ENCODE measurements around the gene GPANK1.
A peak's percentile ranks its signal among the peaks of the same experiment; 100 is the strongest.

Gene GPANK1

DNA sequence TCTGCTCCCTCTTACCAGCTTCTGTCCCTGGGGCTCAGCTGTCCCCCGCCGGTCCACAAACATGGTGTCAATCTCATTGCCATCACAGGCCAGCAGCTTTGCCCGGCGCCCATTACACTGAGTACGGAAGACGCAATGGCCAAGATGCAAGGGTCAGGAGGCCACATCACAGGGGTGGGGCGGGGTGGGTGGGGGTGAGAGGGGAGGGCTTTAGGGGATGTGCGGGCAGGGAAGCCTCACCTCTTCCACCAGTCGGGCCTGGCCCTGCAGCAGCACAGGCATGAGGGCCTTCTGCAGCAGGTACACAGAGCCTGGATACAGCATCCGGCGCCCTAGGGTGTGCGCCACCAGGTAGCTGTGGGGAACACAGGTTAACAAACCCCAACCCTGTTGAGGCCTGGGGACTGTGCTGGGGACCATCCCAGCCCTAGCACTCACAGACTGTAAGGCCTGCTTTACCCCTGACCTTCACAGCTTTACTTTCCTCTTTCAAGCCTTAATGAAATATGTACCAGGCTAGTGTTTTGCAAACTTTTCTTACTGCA, 26.8 kb upstream of the GPANK1 start:
- Histone ChIP-seq H3K9me3 (no peaks in the 10 kb centered on the region), H3K27ac (no peak overlapping the region), H3K27me3 (no peaks in the 10 kb centered on the region), H3K4me2 (no peak overlapping the region), H3K9ac (no peak overlapping the region), H3K4me1 (0 out of 2 replicates have a peak, but pooled peaks cover 3% of the 10 kb centered on the region), H3K36me3 (peaks cover 99% of the 10 kb centered on the region), H3K4me3 (no peak overlapping the region), H4K20me1 (no peaks in the 10 kb centered on the region)
- no peak for TF ChIP-seq Cebpa-rat (IDR thresholded peaks at IDR 0.05)

DNA sequence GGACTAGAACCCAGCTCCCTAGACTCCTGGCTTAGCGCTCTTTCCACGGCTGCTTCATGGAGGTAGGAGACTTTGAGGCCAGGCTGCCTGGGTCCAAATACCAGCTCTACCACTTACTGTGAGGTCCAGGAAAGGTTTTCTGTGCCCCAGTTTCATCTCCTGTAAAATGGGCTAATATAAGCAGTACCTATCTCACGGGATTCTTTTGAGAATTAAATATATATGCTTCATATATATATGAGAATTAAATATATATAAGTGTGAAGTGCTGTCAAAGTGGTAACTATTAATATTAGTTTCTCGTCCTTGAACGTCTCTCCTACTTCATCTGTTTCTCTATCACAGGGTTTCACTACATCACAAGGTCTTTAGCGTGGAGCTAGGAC, 26.3 kb upstream of the GPANK1 start:
- Histone ChIP-seq H3K4me2 (no peak overlapping the region), H3K27me3 (no peaks in the 10 kb centered on the region), H3K4me1 (0 out of 2 replicates have a peak, but pooled peaks cover 3% of the 10 kb centered on the region), H3K27ac (no peak overlapping the region), H3K9ac (no peak overlapping the region), H4K20me1 (no peaks in the 10 kb centered on the region), H3K9me3 (no peaks in the 10 kb centered on the region), H3K36me3 (peaks cover 99% of the 10 kb centered on the region), H3K4me3 (no peak overlapping the region)
- TF ChIP-seq Cebpa-rat (IDR thresholded peaks at IDR 0.05): no peak

DNA sequence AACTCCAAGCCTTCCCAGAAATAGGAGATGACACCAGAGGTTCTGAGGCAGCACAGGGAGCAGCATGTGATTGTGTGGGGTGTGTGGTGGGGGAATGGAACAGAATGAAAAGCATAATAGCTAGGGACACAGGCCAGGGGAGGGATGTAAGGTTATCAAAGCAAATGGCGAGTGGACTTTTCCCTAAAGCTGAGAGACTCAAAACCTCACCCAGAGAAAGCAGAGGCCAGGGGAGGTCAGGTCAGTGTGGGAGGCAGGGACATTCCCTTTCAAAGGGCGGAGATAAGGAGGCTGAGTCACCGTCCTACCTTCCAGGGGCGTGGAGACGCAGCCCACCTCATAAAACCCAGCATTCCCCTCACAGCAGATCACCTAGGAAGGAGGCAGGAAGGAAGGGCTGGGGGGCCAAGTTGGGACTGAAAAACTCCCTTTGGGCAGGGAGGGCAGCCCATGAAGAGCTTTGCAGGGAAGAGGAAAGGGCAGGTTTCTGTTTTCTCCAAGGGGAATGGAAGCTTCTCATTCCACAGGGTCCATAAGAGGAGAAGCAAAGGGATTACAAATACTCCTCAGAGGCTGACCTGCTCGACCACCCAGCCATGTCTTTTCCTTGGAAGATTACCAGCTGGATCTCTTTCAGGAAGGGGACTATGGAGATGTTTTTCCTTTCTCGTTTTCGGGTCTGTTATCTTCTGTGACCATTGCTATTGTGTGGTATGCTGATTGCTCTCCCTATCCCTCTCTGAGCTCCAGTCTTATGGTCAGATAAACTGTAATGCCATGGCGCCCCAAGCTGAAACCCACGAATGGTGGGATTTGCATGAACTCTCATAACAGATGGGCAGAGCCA, 25.7 kb upstream of the GPANK1 start:
- TF ChIP-seq Cebpa-rat (IDR thresholded peaks at IDR 0.05): no peak
- H3K4me2 ChIP-seq: no peak overlapping the region
- H4K20me1 ChIP-seq: no peaks in the 10 kb centered on the region
- no peak overlapping the region for H3K4me3 ChIP-seq
- H3K9ac ChIP-seq: no peak overlapping the region
- H3K9me3 ChIP-seq: no peaks in the 10 kb centered on the region
- H3K36me3 ChIP-seq: peaks cover 99% of the 10 kb centered on the region
- H3K27me3 ChIP-seq: no peaks in the 10 kb centered on the region
- 0 out of 2 replicates have a peak, but pooled peaks cover 3% of the 10 kb centered on the region for H3K4me1 ChIP-seq
- no peak overlapping the region for H3K27ac ChIP-seq

DNA sequence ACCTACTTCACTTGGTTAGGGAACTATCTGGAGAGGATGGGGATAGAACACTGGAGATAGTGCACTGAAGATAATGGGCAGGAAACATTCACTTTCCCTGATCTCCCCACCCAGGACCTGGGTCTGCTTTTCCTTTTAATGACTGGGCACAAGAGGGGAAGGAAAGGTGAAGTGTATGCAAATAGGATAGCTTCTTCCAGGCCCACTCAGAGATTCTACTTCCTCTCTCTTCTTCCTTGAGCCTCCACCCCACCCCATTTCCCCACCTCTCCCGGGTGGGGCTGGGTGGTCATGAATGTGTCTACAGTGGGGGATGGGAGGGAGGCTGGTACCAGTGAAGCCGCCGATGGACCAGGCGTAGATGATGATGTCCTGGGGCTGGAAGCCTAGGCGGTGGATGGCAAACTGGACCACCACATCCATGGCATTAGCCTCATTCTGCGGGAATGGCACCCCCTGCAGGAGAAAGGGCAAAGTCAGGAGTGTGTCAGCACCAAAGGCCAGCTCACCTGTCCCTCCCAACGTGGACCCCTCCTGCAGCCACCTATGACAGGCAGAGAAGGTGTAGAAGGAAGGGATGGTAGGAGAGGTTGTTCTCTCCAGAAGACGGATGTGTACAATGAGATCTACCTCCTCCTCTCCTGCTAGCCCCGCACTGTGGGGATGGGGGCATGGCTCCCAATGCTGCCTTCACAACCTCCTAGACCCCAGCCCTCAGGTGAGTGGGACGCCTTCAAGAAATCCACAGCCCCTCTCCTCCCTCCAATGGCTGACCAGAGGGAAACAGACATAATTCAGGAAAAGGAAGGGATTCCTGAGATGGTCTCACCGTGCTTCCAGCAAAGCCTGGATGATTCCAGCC, 24.7 kb upstream of the GPANK1 start:
- Histone ChIP-seq H3K4me3 (no peak overlapping the region), H3K36me3 (peaks cover 97% of the 10 kb centered on the region), H4K20me1 (no peaks in the 10 kb centered on the region), H3K27me3 (no peaks in the 10 kb centered on the region), H3K9me3 (no peaks in the 10 kb centered on the region), H3K9ac (no peak overlapping the region), H3K27ac (no peak overlapping the region), H3K4me2 (no peak overlapping the region), H3K4me1 (0 out of 2 replicates have a peak, but pooled peaks cover 3% of the 10 kb centered on the region)
- no peak for TF ChIP-seq Cebpa-rat (IDR thresholded peaks at IDR 0.05)

DNA sequence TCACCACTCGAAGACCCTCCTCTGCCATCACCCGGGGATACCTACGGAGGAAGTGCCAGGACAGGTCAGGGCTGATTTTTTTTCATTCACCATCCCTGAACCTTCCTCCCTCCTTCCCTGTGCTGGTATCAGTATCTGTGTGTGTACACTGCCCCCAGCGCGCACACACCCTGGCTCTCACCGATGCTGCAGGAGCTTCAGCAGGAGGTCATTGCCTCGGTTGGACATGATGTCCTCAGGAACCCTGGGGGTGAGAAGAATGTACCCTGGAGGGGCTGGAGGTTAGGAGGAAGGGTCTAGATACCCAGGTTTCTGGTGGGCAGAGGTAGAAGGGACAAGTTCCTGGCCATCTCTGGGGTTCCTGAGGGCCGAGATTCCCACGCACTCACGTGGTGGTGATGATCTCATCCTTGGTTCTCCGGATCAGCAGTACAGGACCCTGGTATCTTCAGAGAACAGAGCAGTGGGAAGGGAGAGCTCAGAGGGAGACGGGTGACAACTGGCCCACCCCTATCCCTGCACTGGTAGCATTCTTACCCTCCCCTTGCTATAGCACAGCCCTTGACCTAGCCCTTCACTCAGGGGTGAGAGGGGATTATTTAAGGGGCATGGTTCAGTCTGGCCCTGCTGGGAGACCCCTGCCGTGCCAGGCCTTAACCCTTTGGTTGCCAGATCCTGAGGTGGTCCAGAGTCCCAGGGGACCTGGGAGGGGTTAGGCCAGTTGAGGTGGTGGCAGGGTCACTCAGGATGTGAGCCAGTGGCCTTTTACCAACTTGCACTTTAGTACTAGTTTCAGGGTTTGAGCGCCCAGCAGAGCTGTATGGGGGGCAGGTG, 23.3 kb upstream of the GPANK1 start:
- Histone ChIP-seq H3K9ac (no peak overlapping the region), H3K27me3 (no peaks in the 10 kb centered on the region), H3K4me1 (0 out of 2 replicates have a peak, but pooled peaks cover 3% of the 10 kb centered on the region), H4K20me1 (no peaks in the 10 kb centered on the region), H3K4me2 (no peak overlapping the region), H3K4me3 (no peak overlapping the region), H3K9me3 (no peaks in the 10 kb centered on the region), H3K27ac (no peak overlapping the region), H3K36me3 (peaks cover 97% of the 10 kb centered on the region)
- no peak for TF ChIP-seq Cebpa-rat (IDR thresholded peaks at IDR 0.05)

DNA sequence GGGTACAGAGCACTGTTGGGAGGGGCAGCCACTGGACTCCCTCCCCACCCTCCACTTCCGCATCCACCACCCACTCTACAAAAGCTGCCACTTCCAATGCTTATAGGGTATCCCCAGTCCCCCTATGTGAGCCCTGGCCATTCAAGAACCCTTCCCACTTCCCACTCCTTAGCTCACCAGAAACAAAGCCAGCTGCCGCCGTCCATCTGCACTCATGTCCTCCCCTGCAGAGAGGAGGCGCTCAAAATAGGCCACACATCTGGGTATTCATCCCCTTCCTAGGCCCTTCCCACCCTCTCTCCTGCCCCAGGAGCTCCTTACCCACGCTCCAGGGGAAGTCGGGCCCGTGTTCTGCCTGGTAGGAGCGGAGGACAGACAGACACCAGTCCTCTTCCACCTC, 22.5 kb upstream of the GPANK1 start:
- peaks cover 91% of the 10 kb centered on the region for H3K36me3 ChIP-seq
- TF ChIP-seq Cebpa-rat (IDR thresholded peaks at IDR 0.05): no peak

DNA sequence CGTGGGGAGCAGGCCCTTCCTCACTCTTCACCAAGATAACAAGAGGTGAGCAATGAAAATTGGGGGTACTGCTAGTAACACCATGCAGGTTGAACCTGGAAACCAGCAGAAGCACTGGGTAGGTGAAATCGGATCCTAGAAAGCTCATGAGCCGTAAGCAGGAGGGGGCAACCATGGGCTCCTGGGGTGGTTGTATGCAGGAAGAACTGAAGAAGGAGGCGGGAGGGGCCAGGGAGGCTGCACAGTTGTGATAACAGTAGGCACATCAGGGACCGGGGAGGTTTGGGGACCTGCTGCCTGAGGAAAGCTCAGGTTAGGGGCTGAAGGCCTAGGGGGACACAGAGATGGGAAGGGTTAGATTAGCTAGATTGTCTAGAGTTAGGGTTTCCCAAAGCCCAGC, 21.7 kb upstream of the GPANK1 start:
- peaks cover 6% of the 10 kb centered on the region; the same call in 1 of the 2 replicates for H4K20me1 ChIP-seq
- no peak overlapping the region for H3K27ac ChIP-seq

More for the DNA sequence above, 22.5 kb upstream of the GPANK1 start:
- H3K27me3 ChIP-seq: no peaks in the 10 kb centered on the region
- peaks cover 8% of the 10 kb centered on the region for H3K4me1 ChIP-seq
- no peaks in the 10 kb centered on the region for H3K9me3 ChIP-seq
- no peak overlapping the region for H3K27ac ChIP-seq
- H4K20me1 ChIP-seq: no peaks in the 10 kb centered on the region
- no peak overlapping the region for H3K4me3 ChIP-seq
- H3K4me2 ChIP-seq: no peak overlapping the region
- no peak overlapping the region for H3K9ac ChIP-seq

DNA sequence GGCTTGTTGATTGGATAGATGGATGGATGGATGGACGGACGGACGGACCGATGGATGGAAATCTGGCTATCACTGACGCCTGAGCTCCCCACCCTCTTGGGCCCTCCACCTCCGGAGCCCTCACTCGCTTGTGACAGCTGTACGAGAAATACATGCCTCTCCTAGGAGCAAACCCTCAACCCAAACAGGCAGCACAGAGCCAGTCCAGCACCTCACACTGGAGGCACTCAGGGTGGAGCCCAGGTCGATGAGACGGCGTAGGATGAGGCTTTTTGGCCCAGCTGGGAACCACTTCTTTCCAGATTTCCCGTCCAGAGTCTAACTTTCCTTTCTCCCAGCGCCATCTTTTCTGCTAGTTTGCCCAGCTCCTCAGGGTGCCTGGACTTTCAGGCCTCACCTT, 18.8 kb upstream of the GPANK1 start:
- Histone ChIP-seq H3K4me2 (no peak overlapping the region), H4K20me1 (peaks cover 26% of the 10 kb centered on the region), H3K36me3 (peaks cover 54% of the 10 kb centered on the region), H3K27ac (no peak overlapping the region), H3K4me1 (peaks cover 43% of the 10 kb centered on the region), H3K27me3 (no peaks in the 10 kb centered on the region), H3K9ac (no peak overlapping the region), H3K4me3 (no peak overlapping the region), H3K9me3 (no peaks in the 10 kb centered on the region)
- no peak for TF ChIP-seq Cebpa-rat (IDR thresholded peaks at IDR 0.05)

More for the DNA sequence above, 21.7 kb upstream of the GPANK1 start:
- no peak for TF ChIP-seq Cebpa-rat (IDR thresholded peaks at IDR 0.05)
- Histone ChIP-seq H3K4me2 (no peak overlapping the region), H3K4me3 (no peak overlapping the region), H3K9ac (no peak overlapping the region), H3K36me3 (peaks cover 83% of the 10 kb centered on the region), H3K9me3 (no peaks in the 10 kb centered on the region), H3K27me3 (no peaks in the 10 kb centered on the region), H3K4me1 (peaks cover 17% of the 10 kb centered on the region)

DNA sequence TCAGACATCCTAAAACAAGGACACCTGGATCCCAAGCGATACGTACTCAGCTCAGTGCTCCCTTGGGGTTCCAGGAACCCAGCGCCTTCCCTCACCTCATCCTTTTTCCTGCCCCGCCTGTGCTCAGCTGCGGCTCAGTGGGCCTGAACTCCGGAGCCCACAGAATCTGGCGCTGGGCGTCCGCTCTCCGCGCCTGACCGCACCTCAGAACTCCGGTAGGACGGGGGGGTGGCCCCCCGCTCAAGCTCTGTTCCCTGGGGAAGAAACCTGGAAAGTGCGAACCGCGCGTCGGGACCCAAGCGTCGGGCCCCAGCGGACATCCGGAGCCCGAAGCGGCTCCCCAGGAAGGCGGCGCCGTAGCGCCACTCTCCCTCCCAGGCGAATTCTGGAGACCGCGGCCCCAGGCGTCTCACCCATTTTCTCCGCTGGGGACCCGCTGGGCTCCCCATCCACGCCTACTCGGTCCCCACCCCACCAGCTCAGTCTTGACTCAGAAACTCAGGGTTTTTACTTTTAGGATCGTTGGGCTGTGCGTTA, 16.4 kb upstream of the GPANK1 start:
- peak overlapping the region; percentile 54; the same call in 1 of the 2 replicates for H3K9ac ChIP-seq
- TF ChIP-seq Cebpa-rat (IDR thresholded peaks at IDR 0.05): no peak
- H3K4me2 ChIP-seq: peak overlapping the region; percentile 91
- no peaks in the 10 kb centered on the region for H3K27me3 ChIP-seq
- H3K4me1 ChIP-seq: peaks cover 59% of the 10 kb centered on the region
- H4K20me1 ChIP-seq: peaks cover 26% of the 10 kb centered on the region
- H3K27ac ChIP-seq: peak overlapping the region; percentile 39
- H3K4me3 ChIP-seq: peak overlapping the region; percentile 54
- H3K36me3 ChIP-seq: peaks cover 30% of the 10 kb centered on the region
- H3K9me3 ChIP-seq: no peaks in the 10 kb centered on the region
